ENCODE measurements around the gene NACAD. TPM values are rescaled to one million over a fixed set of nuclear protein-coding genes. Genes with fewer than 3 reads are reported as not detected.

Gene NACAD
- total and polyA plus RNA-seq, 2 of the 4 experiments (the other 2 are of a cell fraction): 0.54 to 2.2 TPM

DNA sequence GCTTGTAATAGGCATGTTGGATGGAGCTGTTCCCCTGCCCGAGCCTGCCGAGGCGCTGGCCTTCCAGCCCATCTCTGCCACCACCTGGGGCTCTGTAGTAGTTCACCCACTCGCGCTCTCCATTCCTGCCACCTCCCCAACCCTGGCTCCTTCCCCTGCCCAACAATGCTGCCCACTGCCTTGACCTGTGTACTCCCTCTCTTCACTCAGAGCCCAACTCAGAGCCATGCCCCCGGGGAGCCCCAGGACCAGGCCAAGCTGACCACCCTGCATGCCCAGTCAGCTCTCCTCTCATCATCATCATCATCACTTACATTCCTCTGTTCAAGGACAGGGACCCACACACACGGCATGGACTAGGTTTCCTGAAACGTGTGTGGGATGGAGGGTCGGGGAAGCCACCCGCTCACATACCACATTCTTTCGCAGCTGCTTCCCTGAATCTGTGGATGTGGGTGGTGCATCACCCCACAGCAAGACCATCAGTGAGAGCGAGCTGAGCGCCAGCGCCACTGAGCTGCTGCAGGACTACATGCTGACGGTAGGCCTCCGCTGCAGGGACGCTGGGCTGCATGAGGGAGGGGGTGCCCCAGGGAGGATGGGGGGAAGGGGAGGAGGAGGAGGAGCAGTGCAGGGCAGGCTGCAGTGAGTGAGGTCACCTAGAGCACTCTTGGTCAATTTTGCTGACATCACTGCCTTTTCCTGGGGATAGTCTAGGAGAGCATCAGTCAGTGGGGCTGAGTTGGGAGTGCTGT is 15.6 kb downstream of the NACAD start (continued):
- no peak for TF ChIP-seq NFE2L2 (IDR thresholded peaks at IDR 0.05; ENCODE audit: low read depth, low read length)

DNA sequence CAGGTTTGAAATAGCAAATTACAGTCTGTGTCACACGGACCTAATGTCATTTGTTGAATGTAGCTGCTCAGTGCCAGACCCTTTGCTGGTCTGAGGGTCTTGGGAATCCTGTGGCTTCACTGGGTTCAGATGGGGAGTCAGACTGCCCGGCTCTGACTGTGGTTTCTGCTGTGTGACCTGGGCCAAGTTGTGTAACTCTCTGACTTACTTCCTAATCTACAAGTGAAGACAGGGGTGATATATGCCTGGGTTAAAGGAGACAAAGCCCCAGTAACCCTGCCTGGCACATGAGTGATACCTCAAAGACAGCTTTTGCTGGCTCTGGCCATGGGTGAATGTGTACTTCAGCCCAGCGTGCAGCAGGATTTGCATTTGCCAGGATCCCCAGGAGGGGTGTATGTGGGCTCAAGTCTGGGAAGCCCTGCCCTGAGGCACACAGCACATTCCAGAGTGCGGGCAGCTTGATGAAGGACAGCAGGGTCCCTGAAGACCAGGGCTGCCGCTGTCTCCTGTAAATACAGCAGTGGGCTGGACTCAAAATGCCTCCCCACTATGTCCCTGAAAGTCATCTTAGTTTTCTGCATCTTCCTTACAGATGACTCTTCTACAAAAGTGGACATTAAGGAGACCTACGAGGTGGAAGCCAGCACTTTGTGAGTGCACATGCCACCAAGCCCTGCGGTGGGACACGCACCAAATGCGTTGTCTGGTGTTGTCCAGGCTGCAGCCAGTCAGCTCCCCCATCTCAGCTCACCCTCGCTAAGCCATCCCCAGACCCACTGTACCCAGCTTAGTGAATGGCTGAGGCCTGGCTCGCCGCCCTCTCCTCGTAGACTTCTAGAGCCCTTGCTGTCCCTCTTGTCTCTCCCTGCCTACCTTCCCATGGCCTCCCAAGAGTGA is 16.4 kb downstream of the NACAD start:
- CTCF ChIA-PET: interaction anchor here (0.5 kb wide), 2 partner anchors 15 to 1683 kb away, joined by 3 read pairs; no protein-coding TSS in a partner anchor
- Histone ChIP-seq H3K79me1 (ENCODE audit: low read depth in 1 of 2, low read length in 2 of 2) (peaks cover 3 to 21% of the 10 kb centered on the region in 2 experiments; a peak in 3 of 4 replicates), H3K4me1 (ENCODE audit: control insufficient read depth, insufficient read depth, low read length) (no peaks in the 10 kb centered on the region), H2BK120ac (ENCODE audit: low read depth, low read length) (no peak overlapping the region), H3K9ac (ENCODE audit: low read depth, low read length) (no peak overlapping the region), H3K27me3 (ENCODE audit: control insufficient read depth, insufficient read depth, low read length) (no peaks in the 10 kb centered on the region), H4K20me1 (ENCODE audit: insufficient read depth, low read length) (peaks cover 6% of the 10 kb centered on the region), H3K4ac (ENCODE audit: low read depth, low read length) (no peak overlapping the region), H3K56ac (ENCODE audit: extremely low read depth, insufficient read depth, low read length) (no peak overlapping the region), H2AK5ac (ENCODE audit: low read depth, low read length) (no peak overlapping the region), H4K91ac (ENCODE audit: insufficient read depth, low read depth, low read length) (no peak overlapping the region), H4K8ac (ENCODE audit: low read depth in 2 of 2, low read length in 2 of 2) (no peak overlapping the region), H3K18ac (ENCODE audit: low read depth, low read length) (no peak overlapping the region), H2BK15ac (ENCODE audit: low read depth, low read length) (no peak overlapping the region), H2BK5ac (ENCODE audit: low read depth, low read length, poor library complexity, severe bottlenecking) (no peak overlapping the region), H2AK9ac (replicated peaks; ENCODE audit: low read depth, low read length, poor library complexity) (no peak overlapping the region), H3K4me3 (ENCODE audit: insufficient read depth, low read depth, low read length) (no peak overlapping the region), H3K23ac (ENCODE audit: low read depth, low read length) (no peak overlapping the region), H3K14ac (replicated peaks; ENCODE audit: low read depth, low read length) (no peak overlapping the region), H3K4me2 (ENCODE audit: low read depth, low read length) (no peak overlapping the region), H3K9me1 (ENCODE audit: insufficient read depth, low read length) (no peaks in the 10 kb centered on the region), H2BK20ac (ENCODE audit: low read depth, low read length) (no peak overlapping the region), H2AFZ (replicated peaks; ENCODE audit: low read length, poor library complexity) (no peak overlapping the region), H3K27ac (ENCODE audit: insufficient read depth, low read length) (no peak overlapping the region), H4K5ac (ENCODE audit: low read depth, low read length) (no peak overlapping the region), H3K9me3 (ENCODE audit: control insufficient read depth, insufficient read depth, low read length) (no peaks in the 10 kb centered on the region), H3K36me3 (ENCODE audit: control insufficient read depth, insufficient read depth, low read length) (peaks cover 81% of the 10 kb centered on the region)
- no peak for ATAC-seq (ENCODE audit: low read depth)
- in situ Hi-C loops (cut with MboI; ENCODE audit: low sequenced_read_pairs) (no loop called here), dilution Hi-C loops (cut with HindIII; ENCODE audit: low sequenced_read_pairs, unreplicated experiment) (no loop called here), intact Hi-C loops (cut with micrococcal nuclease) (no loop called here)
- WGBS, 2 experiments (ENCODE audit: extremely low coverage in 2 of 2, insufficient read length in 1 of 2): 100% methylated on average over 2 of the region's 13 CpGs; no CpG with 5 or more reads in 1 of the 2 experiments
- DNase-seq: no peak
- no TSS peak for BruUV-seq (replicated peaks)
- POLR2A ChIA-PET (ENCODE audit: unreplicated experiment): no interaction called here
- TF ChIP-seq RAD21 (IDR thresholded peaks at IDR 0.05; ENCODE audit: low read length): no peak
- TF ChIP-seq ELK1 (IDR thresholded peaks at IDR 0.05; ENCODE audit: borderline replicate concordance, low read depth, low read length): no peak
- no peak for TF ChIP-seq USF2 (IDR thresholded peaks at IDR 0.05; ENCODE audit: low read depth, low read length)
- no peak for TF ChIP-seq POLR2A (IDR thresholded peaks at IDR 0.05; ENCODE audit: low read depth, low read length)
- no peak for TF ChIP-seq MAZ (IDR thresholded peaks at IDR 0.05; ENCODE audit: borderline replicate concordance, low read depth, low read length)
- TF ChIP-seq SMC3 (IDR thresholded peaks at IDR 0.05; ENCODE audit: low read depth, low read length): no peak
- TF ChIP-seq CTCF (conservative IDR thresholded peaks at IDR 0.05; ENCODE audit: low read depth, low read length): no peak
- no peak for TF ChIP-seq BHLHE40 (IDR thresholded peaks at IDR 0.05; ENCODE audit: low read depth, low read length)
- TF ChIP-seq MXI1 (IDR thresholded peaks at IDR 0.05; ENCODE audit: borderline replicate concordance, low read depth, low read length): no peak
